ENCODE measurements around the gene SLC39A1.
"Not testable (repeated sequence)": the region's sequence is repeated elsewhere in the genome, so short reads cannot be mapped to it uniquely, and the experiment has no call there.

SLC39A1 gene

DNA sequence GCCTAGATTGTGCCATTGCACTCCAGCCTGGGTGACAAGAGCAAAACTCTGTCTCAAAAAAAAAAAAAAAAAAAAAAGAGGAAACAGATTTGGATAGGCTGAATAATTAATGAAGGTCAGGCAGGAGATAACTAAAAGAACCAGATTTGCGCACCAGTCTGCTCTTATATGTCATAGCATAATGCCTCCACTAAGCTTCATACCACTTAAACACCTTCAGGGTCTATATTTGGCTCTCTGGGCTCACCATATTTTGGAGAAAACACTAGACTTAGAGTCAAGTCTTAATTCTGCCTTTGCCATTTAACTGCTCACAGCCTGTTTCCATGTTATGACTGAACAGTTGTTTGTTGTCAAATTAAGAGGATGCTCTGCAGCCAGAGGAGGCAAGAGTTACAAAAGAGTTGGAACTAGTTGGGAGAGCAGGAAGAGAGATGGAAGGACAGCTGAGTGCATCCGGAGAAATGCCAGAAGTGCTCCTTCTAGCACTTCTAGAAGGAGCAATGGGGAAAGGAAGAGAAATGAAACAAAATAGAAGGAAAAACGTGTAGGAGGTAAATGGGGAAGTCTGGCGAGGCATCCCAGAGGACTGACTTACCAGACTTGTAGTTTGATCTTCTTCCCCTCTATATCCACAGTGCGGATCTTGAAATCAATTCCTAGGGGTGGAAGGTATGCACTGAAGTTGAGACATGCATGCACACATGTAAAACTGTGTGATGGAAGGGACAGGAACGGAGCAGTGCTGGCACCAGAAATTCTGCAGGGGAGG, 21.0 kb upstream of the SLC39A1 start:
- DNase-seq (ENCODE audit: low spot score in 2 of 2) (no peak), ATAC-seq (no peak)
- Mint-ChIP-seq H3K27ac (peak overlapping the region; percentile 9), H3K36me3 (peaks cover 6% of the 10 kb centered on the region), H3K4me1 (peaks cover 29% of the 10 kb centered on the region), H3K9me3 (no peaks in the 10 kb centered on the region), H3K4me3 (no peak overlapping the region)

DNA sequence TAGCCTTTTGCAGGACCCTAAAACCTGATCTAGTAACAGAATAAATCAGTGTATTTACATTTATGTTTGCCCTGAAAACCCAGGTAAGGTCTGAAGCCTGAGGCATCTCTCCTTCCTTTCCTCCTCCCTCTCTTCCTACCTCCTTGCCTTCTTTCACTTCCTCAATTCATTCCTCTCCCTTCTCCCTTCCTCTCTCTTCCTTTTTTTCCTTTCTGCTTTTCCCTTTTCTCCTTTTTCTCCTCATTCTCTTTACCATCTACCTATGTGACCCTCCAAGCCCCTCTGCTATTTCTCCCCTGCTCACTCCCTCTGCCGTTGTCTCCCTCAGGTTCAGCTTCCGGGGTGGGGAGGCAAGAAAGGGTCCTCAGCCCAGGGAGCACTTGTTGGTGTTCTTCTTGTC, 18.4 kb upstream of the SLC39A1 start:
- H3K4me3 Mint-ChIP-seq; H3K36me3 Mint-ChIP-seq; H3K9me3 Mint-ChIP-seq; ATAC-seq; DNase-seq (ENCODE audit: low spot score in 2 of 2): not testable (repeated sequence)
- peaks cover 36% of the 10 kb centered on the region for H3K4me1 Mint-ChIP-seq
- H3K27ac Mint-ChIP-seq, result peak overlapping the region; percentile 62

DNA sequence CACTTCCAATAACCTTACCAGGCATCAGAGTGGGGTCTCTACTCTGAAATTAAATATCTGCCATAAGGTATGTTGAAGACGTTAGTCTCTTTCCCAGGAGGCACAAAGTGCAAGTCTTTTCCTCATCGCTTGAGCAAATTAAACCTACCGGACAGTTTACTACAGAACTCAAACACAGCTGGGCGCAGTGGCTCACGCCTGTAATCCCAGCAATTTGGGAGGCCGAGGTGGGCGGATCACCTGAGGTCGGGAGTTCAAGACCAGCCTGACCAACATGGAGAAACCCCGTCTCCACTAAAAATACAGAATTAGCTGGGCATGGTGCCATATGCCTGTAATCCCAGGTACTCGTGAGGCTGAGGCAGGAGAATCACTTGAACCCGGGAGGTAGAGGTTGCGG, 15.8 kb upstream of the SLC39A1 start:
- not testable (repeated sequence) for ATAC-seq; DNase-seq (ENCODE audit: low spot score in 2 of 2); H3K9me3 Mint-ChIP-seq; H3K27ac Mint-ChIP-seq
- Mint-ChIP-seq H3K4me1 (peaks cover 31% of the 10 kb centered on the region), H3K36me3 (peaks cover 30% of the 10 kb centered on the region), H3K4me3 (peak overlapping the region; percentile 91)

DNA sequence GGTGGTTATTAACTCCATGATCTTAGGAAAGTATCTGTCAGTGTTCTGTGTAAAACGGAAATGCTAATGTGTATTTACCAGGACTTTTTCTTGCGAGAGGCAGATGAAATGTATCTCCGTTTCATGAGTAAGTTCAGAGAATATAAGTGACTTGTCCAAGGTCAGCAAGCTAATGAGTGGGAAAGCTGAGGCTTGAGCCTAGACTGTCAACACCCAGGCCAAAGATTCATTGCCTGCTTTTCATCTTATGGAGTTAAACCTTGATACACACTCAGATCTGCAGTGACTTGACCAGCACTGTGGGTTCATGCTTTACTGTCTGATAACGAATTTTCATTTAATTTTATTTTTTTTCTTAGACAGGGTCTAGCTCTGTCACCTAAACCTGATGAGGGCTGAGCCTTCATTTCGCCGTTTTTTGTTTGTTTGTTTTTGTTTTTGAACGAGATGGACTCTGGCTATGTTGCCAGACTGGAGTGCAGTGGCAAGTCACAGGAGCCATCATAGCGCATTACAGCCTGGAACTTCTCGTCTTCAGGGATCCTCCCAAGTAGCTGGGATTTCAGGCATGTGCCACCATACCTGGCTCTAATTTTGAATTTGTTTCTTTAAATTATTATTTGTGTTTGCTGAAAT, 15.1 kb upstream of the SLC39A1 start:
- peaks cover 37% of the 10 kb centered on the region for H3K36me3 Mint-ChIP-seq
- ATAC-seq (no peak), DNase-seq (ENCODE audit: low spot score in 2 of 2) (no peak)
- H3K4me3 Mint-ChIP-seq, result peak overlapping the region; percentile 91
- no peaks in the 10 kb centered on the region for H3K9me3 Mint-ChIP-seq
- peak overlapping the region; percentile 91 for H3K27ac Mint-ChIP-seq
- peaks cover 38% of the 10 kb centered on the region for H3K4me1 Mint-ChIP-seq

DNA sequence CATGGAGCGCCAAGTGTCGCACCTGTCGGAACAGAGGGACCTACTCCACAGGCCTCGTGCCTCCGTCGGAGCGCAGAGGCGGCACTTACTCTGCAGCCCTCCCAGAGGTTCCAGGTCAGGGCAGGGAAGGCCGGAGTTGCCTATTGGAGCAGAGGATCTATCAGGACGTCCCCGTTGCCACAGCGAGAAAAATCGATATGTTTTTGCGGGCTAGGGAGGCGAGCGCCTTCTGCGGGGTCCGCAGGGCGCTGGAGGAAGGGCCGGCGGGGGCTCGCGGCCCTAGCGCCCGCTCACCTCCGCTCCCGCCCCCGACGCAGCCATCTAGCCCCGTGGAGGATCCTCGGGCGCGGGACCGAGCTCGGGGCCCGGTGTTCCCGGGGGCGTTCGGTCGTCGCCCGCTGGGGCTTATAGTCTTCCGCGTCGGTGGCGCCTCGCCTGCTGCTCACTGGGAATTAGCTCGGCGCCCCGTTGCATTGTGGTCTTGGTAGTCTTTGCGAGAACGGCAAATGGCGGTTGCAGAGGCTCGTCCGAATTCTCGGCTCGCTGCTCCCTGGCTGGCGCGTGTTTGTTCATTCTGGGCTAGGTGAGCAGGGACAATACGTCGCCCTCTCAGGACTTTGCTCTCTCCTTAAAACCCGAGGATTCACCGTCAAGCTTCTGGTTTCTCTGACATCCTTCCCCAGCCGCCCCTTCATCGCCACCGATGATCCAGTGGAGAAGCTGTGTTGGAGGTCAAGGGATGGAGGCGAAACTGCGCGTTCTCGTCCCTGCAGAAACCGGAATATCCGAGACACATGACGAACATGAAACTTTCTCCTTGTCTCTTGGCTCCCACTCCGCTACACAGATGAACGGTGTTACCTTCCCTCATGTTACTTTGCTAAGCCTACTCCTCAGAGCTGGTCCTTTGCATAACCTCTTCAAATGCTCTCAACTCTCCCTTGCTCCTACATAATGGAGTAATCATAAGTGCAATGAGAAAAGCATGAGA, 14.2 kb upstream of the SLC39A1 start, which contains the start of gene JTB:
TSS of gene JTB (minus strand) at position 425 of the 991 bp plus-strand sequence. CDS start at position 3, 422 bp downstream.
- Mint-ChIP-seq H3K4me1 (peaks cover 46% of the 10 kb centered on the region), H3K36me3 (peaks cover 46% of the 10 kb centered on the region), H3K9me3 (no peaks in the 10 kb centered on the region), H3K4me3 (peak within 1 kb of the TSS; percentile 91), H3K27ac (peak within 1 kb of the TSS; percentile 91)
- DNase-seq (ENCODE audit: low spot score in 2 of 2) (peak; percentile 65 to 88), ATAC-seq (peak; percentile 97)

DNA sequence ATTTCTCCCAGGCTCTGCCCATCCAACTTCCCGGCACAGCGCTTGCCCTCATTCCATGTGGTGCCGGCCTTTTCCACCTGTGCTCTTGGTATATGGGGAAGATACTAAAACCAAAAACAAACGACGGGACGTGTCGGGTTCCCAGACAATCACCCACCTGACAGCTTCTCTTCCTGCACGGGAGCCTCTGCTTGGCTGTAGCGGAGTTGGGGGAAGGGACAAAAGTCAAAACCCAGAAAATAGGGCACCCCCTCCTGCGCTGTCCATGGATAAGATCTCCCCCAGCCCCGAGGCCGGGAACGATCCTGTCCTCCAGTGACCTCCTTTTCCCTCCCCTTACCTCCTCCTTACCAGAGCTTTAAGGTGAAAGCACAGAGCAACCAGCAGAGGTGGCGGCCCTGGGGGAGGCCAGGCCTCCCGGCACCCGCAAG, 13.5 kb upstream of the SLC39A1 start:
- H3K27ac Mint-ChIP-seq, result peak overlapping the region; percentile 91
- no peaks in the 10 kb centered on the region for H3K9me3 Mint-ChIP-seq
- H3K4me3 Mint-ChIP-seq, result peak overlapping the region; percentile 91
- no peak for DNase-seq (ENCODE audit: low spot score in 2 of 2)
- peaks cover 53% of the 10 kb centered on the region for H3K36me3 Mint-ChIP-seq
- peaks cover 53% of the 10 kb centered on the region for H3K4me1 Mint-ChIP-seq
- ATAC-seq, result no peak

DNA sequence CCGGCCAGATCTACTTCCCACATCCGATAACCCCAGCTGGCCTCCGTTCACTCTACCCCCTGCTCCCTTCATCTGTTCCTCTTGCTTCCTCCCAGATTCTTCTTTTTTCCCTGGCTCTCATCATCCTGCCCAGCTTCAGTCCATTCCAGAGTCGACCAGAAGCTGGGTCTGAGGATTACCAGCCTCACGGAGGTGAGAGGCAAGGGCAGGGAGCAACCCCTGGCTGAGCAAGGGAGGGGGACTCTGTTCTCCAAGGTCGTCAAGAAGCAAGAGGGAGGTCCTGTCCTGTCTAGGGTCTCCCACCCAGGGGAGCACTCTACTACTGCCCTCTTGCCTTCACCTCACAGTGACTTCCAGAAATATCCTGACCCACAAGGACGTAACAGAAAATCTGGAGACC, 10.2 kb upstream of the SLC39A1 start:
- no peak for ATAC-seq
- no peak for DNase-seq (ENCODE audit: low spot score in 2 of 2)
- Mint-ChIP-seq H3K27ac (peak overlapping the region; percentile 79), H3K9me3 (no peaks in the 10 kb centered on the region), H3K36me3 (peaks cover 53% of the 10 kb centered on the region), H3K4me3 (no peak overlapping the region), H3K4me1 (peaks cover 61% of the 10 kb centered on the region)

DNA sequence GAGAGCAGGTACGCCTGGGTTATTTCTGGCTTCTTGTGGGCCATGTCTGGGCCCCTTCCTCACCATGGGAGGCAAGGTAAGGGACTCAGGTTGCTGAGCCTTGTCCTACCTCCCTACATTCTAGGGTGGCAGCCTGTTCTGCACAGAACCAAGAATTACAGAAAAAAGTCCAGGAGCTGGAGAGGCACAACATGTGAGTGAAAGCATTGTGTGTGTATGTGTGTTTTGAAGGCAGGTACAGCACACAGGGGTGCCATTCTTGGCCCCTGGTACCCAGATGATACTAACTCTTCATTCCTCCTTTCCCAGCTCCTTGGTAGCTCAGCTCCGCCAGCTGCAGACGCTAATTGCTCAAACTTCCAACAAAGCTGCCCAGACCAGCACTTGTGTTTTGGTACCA, 9.7 kb upstream of the SLC39A1 start:
- Mint-ChIP-seq H3K27ac (peak overlapping the region; percentile 79), H3K9me3 (no peaks in the 10 kb centered on the region), H3K4me1 (peaks cover 61% of the 10 kb centered on the region), H3K4me3 (no peak overlapping the region), H3K36me3 (peaks cover 53% of the 10 kb centered on the region)
- DNase-seq (ENCODE audit: low spot score in 2 of 2) (no peak), ATAC-seq (no peak)

DNA sequence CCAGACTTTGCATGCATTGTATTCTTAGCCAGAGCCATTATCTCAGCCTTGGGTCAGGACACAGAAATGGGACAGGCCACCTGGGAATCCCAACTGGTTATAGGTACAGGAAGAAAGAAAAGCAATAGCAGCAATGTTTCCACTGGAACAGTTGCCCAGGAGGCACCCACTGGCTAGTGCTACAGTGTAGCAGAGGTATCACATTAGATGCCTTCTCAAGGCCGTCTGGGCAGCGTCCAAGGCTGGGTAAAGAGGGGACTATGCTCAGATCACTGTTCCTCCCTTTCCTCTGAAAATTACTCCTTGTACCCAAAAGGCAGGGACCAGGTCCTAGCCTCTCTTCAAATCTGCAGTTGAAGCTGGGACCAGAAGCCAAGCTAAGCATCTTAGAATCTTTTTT, 7.0 kb upstream of the SLC39A1 start:
- ATAC-seq, result no peak
- no peaks in the 10 kb centered on the region for H3K9me3 Mint-ChIP-seq
- DNase-seq (ENCODE audit: low spot score in 2 of 2), result no peak
- peaks cover 48% of the 10 kb centered on the region for H3K36me3 Mint-ChIP-seq
- no peak overlapping the region for H3K27ac Mint-ChIP-seq
- peaks cover 64% of the 10 kb centered on the region for H3K4me1 Mint-ChIP-seq
- H3K4me3 Mint-ChIP-seq, result no peak overlapping the region

DNA sequence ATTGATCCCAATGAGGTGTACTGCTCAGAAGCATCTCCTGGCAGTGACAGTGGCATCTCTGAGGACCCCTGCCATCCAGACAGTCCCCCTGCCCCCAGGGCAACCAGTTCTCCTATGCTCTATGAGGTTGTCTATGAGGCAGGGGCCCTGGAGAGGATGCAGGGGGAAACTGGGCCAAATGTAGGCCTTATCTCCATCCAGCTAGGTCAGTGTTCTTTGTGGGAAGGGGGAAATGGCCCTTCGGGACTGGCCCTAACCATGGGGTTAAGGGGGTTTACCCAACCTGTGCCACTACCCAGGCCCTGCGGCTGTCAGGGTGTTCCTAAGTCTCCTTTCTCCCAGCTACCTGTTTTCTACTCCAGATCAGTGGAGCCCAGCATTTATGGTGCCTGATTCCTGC, 5.6 kb upstream of the SLC39A1 start:
- Mint-ChIP-seq H3K36me3 (peaks cover 39% of the 10 kb centered on the region), H3K4me3 (peak overlapping the region; percentile 95), H3K27ac (peak overlapping the region; percentile 97), H3K9me3 (no peaks in the 10 kb centered on the region), H3K4me1 (peaks cover 65% of the 10 kb centered on the region)
- no peak for DNase-seq (ENCODE audit: low spot score in 2 of 2)
- ATAC-seq, result no peak

DNA sequence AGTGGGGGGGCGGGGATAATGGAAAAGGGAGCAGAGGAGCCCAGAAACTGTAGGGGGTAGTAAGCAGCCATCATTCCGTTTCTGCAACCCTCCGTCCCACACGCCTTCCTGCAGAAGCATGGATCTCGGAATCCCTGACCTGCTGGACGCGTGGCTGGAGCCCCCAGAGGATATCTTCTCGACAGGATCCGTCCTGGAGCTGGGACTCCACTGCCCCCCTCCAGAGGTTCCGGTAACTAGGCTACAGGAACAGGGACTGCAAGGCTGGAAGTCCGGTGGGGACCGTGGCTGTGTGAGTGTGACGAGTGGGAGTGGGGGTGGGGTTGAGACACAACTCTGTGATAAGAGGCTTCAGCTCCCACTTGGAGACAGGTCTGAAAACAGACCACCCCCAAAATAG, 5.1 kb upstream of the SLC39A1 start:
- no peak for DNase-seq (ENCODE audit: low spot score in 2 of 2)
- peaks cover 37% of the 10 kb centered on the region for H3K36me3 Mint-ChIP-seq

DNA sequence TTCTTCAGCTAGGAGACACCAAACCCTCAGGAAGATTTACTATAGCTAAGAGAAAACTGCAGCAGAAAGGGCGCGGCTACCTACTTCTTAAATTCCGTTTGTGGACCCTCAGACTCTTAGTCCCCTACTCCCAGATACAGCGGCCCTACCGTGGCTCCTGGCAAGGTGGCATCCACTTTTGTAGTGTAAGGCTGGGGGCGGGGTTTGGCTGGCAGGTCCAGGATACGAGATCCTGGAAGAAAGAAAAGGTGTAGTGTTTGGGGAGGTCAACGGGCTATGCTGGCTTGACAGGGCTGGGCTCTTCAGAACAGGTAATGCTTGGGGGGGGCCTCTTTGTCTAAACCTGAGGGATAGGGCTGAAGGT, 4.6 kb upstream of the SLC39A1 start:
- ATAC-seq, result no peak
- Mint-ChIP-seq H3K27ac (peak overlapping the region; percentile 97), H3K36me3 (peaks cover 33% of the 10 kb centered on the region), H3K9me3 (no peaks in the 10 kb centered on the region), H3K4me1 (peaks cover 63% of the 10 kb centered on the region), H3K4me3 (peak overlapping the region; percentile 95)
- DNase-seq (ENCODE audit: low spot score in 2 of 2), result no peak

More for the DNA sequence above, 5.1 kb upstream of the SLC39A1 start:
- H3K9me3 Mint-ChIP-seq, result no peaks in the 10 kb centered on the region
- no peak for ATAC-seq
- H3K4me1 Mint-ChIP-seq, result peaks cover 65% of the 10 kb centered on the region
- H3K27ac Mint-ChIP-seq, result peak overlapping the region; percentile 97
- peak overlapping the region; percentile 95 for H3K4me3 Mint-ChIP-seq

DNA sequence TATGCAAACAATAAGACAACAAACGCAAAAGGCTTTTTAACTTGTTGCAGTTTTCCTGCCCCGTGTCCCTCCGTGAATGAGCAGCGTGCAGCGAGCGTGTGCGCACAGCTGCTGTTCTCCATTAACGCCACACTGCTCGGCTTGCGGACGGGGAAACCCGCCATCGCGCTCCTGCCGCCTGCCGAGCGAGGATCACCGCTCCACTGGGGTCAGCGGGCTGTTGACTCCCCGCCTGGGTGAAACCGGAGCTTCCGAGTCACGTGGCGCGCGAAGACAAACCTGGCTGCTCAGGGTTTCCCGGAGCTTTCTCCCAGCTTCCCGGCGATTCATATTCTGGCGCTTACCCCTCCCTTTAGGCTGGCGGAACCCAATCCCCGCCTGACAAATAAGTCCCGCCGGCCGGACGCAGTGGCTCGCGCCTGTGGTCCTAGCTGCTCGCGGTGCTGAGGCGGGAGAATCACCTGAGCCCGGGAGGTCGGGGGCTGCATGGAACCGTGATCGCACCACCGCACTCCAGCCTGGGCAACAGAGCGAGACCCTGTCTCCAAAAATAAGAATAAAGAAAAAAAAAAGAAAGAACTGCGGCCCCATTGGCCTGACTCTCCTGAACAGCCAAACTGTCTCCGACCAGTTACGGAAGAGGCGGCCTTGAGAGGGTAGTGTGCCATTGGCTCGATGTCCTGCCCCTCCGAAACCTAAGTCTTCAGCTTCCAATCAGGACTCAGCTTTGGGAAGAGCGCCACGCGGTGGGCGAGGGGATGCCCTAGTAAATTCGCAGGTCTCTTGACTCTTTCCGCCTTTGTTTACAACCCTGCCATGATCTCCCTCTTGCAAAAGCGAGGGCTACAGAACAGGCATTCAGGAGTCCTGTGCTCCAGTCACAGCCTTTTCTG, 4.0 kb upstream of the SLC39A1 start, which contains the start of gene CREB3L4:
TSS of gene CREB3L4 (plus strand) at position 796 of the 893 bp plus-strand sequence. CDS start 624 bp downstream, outside the sequence.
- peak; percentile 59 to 87 for DNase-seq (ENCODE audit: low spot score in 2 of 2)
- H3K4me3 Mint-ChIP-seq, result peak within 1 kb of the TSS; percentile 95
- peak; percentile 89 for ATAC-seq
- peaks cover 26% of the 10 kb centered on the region for H3K36me3 Mint-ChIP-seq
- peaks cover 62% of the 10 kb centered on the region for H3K4me1 Mint-ChIP-seq
- no peaks in the 10 kb centered on the region for H3K9me3 Mint-ChIP-seq
- H3K27ac Mint-ChIP-seq, result peak within 1 kb of the TSS; percentile 97

DNA sequence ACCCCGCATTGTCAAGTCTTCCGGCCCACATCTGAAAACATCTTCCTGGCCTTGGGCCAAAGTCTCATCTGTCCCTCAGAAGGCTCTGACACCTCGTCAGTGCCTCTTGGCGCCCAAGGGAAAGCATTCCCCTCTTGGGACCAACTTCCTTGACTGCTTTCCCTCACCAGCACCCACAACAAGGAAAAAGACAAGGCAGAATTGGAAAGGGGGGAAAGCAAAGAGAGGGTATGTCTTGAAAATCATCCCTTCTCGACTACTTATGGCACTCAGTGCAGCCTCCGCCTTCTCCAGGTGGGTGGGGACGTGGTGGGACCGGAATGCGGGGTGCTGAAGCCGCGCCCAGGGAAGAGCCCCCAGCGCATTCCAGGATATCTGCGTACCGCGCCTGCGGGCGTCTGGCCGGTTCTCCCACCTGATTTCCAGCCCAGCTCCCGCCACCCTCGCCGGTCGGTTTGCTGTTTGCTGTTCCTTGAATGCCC, 554 bp upstream of the SLC39A1 start:
- Mint-ChIP-seq H3K4me3 (peak overlapping the region; percentile 81), H3K9me3 (no peaks in the 10 kb centered on the region), H3K27ac (peak overlapping the region; percentile 91), H3K36me3 (peaks cover 41% of the 10 kb centered on the region), H3K4me1 (peaks cover 66% of the 10 kb centered on the region)
- no peak for DNase-seq (ENCODE audit: low spot score in 2 of 2)
- ATAC-seq, result no peak

Measured in stimulated activated effector memory CD8-positive, alpha-beta T cell treated with anti-CD3 and anti-CD28 coated beads, Interleukin-12 subunit alpha, Interleukin-12 subunit beta, amount 100 ng/mL, for 72 hours (primary cell).